ENCODE measurements around the gene FECH. TPM values are rescaled to one million over a fixed set of nuclear protein-coding genes. Genes with fewer than 3 reads are reported as not detected.

The FECH gene
- total RNA-seq, 1 experiment from 2014 or later, result 24.1 TPM

GRCh38 chr18:57539702-57540101 is 46.8 kb downstream of the FECH start:
- Histone ChIP-seq H3K79me1 (ENCODE audit: insufficient read depth, low read depth, low read length, poor library complexity, severe bottlenecking) (no peaks in the 10 kb centered on the region), H3K18ac (ENCODE audit: insufficient read length, low read depth, low read length) (no peak overlapping the region), H3K4ac (ENCODE audit: low read depth, low read length) (no peak overlapping the region), H2AFZ (ENCODE audit: low read length) (no peak overlapping the region), H2BK5ac (ENCODE audit: insufficient read length, low read length) (no peak overlapping the region), H3K4me1 (ENCODE audit: insufficient read depth, low read length) (no peaks in the 10 kb centered on the region), H3K27me3 (ENCODE audit: insufficient read depth, low read length) (no peaks in the 10 kb centered on the region), H2BK120ac (ENCODE audit: low read depth, low read length, poor library complexity, severe bottlenecking) (no peak overlapping the region), H2AK5ac (ENCODE audit: insufficient read length, low read length) (no peak overlapping the region), H2BK15ac (ENCODE audit: low read depth, low read length) (no peak overlapping the region), H4K91ac (ENCODE audit: insufficient read length, low read depth, low read length) (no peak overlapping the region), H2BK20ac (ENCODE audit: low read depth, low read length, poor library complexity, severe bottlenecking) (no peak overlapping the region), H4K5ac (ENCODE audit: insufficient read length, low read depth, low read length) (no peak overlapping the region), H3K23me2 (ENCODE audit: insufficient read length, low read depth, low read length, poor library complexity, severe bottlenecking) (no peaks in the 10 kb centered on the region), H3K27ac (ENCODE audit: insufficient read length, low read depth, low read length) (no peak overlapping the region), H3K79me2 (ENCODE audit: insufficient read depth, low read length) (no peaks in the 10 kb centered on the region), H3K14ac (ENCODE audit: insufficient read depth, low read length) (no peak overlapping the region), H4K20me1 (ENCODE audit: control insufficient read depth, insufficient read depth, insufficient read length) (no peaks in the 10 kb centered on the region), H3K23ac (ENCODE audit: insufficient read length, low read depth, low read length) (no peak overlapping the region), H3T11ph (ENCODE audit: low read length) (no peak overlapping the region), H4K8ac (replicated peaks; ENCODE audit: insufficient read length, low read depth, low read length) (no peak overlapping the region), H3K4me2 (ENCODE audit: insufficient read depth, insufficient read length, low read length) (no peak overlapping the region), H3K56ac (ENCODE audit: insufficient read length, low read depth, low read length) (no peak overlapping the region), H3K9me3 (ENCODE audit: control insufficient read depth, low read depth, low read length) (no peaks in the 10 kb centered on the region), H3K9ac (ENCODE audit: extremely low read depth, insufficient read length, low read length) (no peak overlapping the region), H2BK12ac (ENCODE audit: insufficient read length, low read depth, low read length) (no peak overlapping the region)
- Mint-ChIP-seq H3K9me3 (no peaks in the 10 kb centered on the region; a peak in 1 of 5 replicates), H3K36me3 (ENCODE audit: insufficient read depth in 1 of 3, low read depth in 3 of 3) (no peaks in the 10 kb centered on the region), H3K4me1 (peaks cover 9 to 13% of the 10 kb centered on the region in 2 experiments), H3K27me3 (ENCODE audit: low read depth) (no peaks in the 10 kb centered on the region), H3K4me3 (no peak overlapping the region), H3K27ac (no peak overlapping the region)
- DNase-seq, result no peak
- no CpG with 5 or more reads among the region's 4 CpGs for WGBS (ENCODE audit: extremely low coverage, insufficient read length, low lambda C conversion rate)
- TF ChIP-seq CTCF (conservative IDR thresholded peaks at IDR 0.05), result no peak

All from H9 (cell line).